Inflammatory macrophage treated with lipopolysaccharide for 1 hour (primary cell): ENCODE measurements around the gene MINDY2.
A peak's percentile ranks its signal among the peaks of the same experiment; 100 is the strongest.
"Not testable (repeated sequence)": the region's sequence is repeated elsewhere in the genome, so short reads cannot be mapped to it uniquely, and the experiment has no call there.

Experiments
- DNase-seq, 2 donors: peaks; one replicate each; pipeline ENCODE4 v3.0.0-alpha.2; 2020 to 2022

MINDY2 gene

DNA sequence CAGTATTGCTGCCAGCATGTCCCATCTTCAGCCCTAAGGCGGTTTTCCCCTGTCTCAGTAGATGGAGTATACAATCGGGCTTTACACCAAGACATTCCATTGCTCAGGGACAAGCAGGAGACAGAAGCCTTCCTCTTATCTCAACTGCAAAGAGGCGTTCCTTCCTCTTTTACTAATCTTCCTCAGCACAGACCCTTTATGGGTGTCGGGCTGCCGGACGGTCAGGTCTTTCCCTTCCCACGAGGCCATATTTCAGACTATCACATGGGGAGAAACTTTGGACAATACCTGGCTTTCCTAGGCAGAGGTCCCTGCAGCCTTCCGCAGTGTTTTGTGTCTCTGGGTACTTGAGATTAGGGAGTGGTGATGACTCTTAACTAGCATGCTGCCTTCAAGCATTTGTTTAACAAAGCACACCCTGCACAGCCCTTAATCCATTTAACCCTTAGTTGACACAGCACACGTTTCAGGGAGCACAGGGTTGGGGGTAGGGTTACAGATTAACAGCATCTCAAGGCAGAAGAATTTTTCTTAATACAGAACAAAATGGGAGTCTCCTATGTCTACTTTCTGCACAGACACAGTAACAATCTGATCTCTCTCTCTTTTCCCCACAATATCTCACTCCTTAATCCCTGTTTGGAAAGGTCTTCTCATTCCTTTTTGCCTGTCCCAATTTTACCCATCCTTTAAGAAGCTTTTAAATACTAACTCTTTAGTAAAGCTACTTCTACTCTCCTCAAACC is 62.8 kb downstream of the MINDY2 start:
- not testable (repeated sequence) for DNase-seq

DNA sequence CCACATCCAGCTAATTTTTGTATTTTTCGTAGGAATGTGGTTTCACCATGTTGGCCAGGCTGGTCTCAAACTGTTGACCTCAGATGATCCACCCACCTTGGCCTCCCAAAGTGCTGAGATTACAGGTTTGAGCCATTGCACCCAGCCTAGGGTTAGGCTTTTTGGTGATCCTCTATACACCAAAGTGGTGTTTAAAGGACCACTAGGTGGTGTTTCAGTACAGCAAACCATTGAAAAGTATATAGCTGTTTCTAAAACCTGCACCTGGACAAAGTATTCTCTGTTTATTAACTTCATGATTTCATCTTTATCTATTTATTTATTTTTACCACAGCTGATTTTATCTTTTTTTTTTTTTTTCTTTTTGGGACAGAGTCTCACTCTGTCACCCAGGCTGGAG is 68.4 kb downstream of the MINDY2 start:
- DNase-seq, result no peak

DNA sequence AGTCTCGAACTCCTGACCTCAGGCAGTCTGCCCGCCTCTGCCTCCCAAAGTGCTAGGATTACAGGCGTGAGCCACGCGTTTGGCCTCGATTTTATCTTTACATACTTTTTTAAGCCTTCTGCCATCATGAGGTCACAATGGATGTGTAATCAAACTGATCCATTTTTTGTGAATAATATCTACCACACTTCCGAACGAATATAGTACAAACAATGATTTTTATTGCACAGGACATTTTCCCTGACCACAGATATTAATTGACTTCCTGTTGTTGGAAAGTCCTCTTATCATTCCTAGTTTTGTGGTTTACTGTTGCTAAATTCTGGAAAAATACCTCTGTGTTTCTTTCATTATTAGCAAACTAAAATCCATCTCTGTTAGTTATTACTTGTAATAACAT is 68.9 kb downstream of the MINDY2 start:
- DNase-seq, result no peak

DNA sequence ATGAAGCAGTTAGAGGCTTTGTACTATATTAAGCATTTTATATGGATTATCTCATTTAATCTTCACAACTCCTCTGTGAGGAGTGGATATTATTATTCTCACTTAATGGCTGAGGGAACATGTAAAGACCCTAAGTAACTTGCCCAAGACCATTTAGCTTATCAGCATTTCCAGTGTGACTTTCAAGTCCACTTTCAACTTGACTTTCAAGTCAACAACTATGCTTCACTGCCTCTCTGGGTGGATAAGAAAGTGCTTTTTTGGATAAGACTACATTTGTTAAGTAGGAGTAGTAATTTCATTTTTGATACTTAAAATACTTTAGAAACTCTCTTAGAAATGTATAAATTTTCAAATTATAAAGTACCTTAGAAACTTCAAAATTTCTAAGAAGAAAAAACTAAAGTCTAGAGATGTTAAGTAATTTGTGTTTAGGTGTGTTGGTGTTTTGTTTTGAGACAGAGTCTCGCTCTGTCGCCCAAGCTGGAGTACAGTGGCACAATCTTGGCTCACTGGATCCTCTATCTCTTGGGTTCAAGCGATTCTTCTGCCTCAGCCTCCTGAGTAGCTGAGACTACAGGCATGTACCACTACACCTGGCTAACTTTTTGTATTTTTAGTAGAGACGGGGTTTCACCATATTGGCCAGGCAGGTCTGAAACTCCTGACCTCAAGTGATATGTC is 71.8 kb downstream of the MINDY2 start:
- DNase-seq, result no peak

GRCh38 chr15:58851205-58851604 is 80.1 kb downstream of the MINDY2 start:
- not testable (repeated sequence) for DNase-seq

DNA sequence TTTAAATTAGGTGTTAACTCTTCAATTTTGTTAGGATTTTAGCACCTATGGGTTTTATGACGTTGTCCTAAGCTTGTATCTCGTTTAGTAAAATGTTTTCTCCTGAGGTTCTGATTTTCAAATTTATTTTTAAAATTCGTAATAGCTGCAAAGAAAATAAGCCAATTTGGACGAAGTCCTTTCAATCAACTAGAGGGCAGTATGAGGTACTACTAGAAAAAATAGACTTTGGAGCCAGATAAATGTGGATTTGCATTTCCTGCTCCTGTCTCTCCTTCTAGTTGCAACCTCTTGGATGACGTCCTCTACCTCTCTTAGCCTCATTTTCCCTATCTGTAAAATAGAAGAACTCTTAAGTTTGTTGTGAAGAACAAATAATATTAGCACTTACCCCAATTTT is 81.2 kb downstream of the MINDY2 start:
- peak in 1 of 2 donors; percentile 11 for DNase-seq

DNA sequence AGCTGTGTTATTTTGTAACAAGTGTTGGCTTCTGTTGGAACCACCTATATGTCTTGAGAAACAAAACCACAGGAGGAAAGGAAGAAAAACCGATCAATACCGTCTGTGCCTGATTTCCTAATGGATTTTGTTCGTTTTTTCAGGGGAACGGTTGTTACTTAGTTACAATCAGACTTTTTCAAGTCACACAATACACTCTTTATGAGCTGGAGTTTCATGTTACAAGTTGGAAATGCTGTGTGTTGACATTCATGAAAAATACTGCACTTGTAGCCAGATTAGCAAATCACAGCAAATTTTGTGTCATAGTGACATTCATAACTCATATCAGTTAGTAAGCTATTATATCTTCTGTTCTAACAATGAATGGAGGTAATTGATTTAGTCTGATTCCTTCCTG is 83.5 kb downstream of the MINDY2 start:
- no peak for DNase-seq

GRCh38 chr15:58856086-58856485 is 85.0 kb downstream of the MINDY2 start:
- DNase-seq, result no peak

GRCh38 chr15:58856621-58857020 is 85.5 kb downstream of the MINDY2 start:
- not testable (repeated sequence) for DNase-seq

DNA sequence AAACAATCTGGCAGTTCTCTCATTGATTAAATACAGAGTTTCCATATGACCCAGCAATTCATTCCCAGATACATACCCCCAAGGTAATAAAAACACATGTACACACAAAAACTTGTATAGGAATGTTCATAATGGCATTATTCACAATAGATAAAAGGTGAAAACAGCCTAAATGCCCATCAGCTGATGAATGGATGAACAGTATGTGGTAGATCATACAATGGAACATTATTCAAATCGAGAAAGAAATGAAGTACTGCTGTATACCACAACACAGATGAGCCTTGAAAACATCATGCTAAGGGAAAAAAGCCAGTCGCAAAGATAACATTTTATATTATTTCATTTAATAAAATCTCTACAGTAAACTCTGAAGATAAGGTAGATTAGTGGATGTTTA is 91.2 kb downstream of the MINDY2 start:
- DNase-seq, result no peak

- no peak for DNase-seq
Observed at GRCh38 chr15:58864602-58865424, 93.7 kb downstream of the MINDY2 start.

DNA sequence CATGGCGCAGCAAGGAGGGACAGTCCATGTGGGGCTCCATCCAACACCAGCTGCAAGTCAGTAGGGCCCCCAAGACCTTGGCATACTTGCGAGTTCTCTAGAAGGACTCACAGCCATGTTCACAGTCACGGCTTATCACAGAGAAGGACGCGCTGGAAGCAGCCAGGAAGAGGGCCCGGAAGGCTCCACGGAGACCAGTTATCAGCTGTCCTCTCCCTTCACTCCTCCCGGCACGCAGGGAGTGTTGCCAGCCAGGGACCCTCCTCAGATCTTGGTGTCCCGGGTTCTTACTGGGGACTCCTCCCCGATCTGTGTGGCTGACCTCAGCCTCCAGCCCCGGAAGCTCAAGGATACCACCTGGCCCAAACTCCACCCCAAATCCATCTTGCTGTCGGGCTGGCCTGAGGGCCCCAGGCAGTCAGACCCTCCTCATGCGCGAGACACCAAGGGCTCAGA is 94.4 kb downstream of the MINDY2 start:
- DNase-seq, result no peak

- DNase-seq, result no peak
Observed at GRCh38 chr15:58867926-58868325, 96.8 kb downstream of the MINDY2 start.

DNA sequence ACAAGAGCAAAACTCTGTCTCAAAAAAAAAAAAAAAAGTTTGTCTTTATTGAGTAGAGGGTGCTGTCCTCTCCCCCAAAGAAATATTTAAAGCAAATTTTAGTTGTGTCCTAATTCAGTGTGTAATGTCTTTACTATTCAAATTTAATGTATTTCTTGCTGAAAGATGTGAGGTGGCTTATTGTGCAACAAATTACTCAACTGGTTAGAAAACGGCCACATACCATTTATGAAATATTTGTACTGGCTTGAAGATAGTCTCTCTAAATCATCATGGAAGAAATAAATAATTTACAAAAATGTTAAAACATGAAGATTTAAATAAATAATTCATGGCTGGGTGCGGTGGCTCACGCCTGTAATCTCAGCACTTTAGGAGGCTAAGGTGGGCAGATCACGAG is 99.3 kb downstream of the MINDY2 start:
- DNase-seq, result peak; percentile 51 to 53

- DNase-seq, result peak; percentile 59 to 62
Observed at GRCh38 chr15:58873267-58873666, 102.2 kb downstream of the MINDY2 start.

- no peak for DNase-seq
Observed at GRCh38 chr15:58875343-58875742, 104.2 kb downstream of the MINDY2 start.

- no peak for DNase-seq
Observed at GRCh38 chr15:58876306-58877106, 105.4 kb downstream of the MINDY2 start.

DNA sequence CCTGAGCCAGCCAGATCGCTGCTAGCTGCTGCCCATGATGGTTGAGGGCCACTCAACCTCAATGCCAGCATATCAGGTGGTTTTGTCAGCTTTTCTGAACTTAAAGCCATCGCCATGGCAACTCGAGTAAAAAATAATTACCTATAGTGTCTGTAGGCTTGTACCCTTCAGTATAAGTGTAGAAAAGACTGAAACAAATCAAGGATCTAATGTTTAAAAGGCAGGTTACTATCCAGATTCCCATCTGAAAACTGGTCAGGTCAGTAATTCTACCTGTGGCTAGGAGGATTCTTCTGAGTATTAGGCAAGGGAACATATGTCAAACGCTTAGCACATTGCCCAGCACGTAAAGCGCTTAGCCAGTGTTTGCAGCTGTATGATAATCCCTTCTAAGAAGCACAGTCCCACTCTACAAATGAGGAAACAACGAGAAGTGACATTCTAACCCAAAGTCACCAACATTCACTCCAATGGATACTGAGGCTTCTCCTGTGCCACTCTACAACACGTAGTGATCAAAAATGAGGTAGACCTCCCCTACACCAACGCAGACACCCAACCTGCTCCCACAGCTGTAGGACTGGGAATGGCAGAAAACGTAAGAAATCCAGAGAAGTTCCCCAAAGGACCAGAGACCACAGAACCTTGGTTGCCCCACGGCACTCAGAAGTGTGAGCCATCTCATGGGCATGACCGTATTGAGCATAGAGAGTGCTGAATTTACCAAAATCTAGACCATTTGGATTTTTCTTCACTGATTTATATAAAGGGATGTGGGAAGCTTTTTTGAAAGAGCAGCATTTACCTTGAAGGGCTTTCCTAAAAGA is 107.1 kb downstream of the MINDY2 start:
- DNase-seq, result no peak

GRCh38 chr15:58880320-58880719 is 109.2 kb downstream of the MINDY2 start:
- no peak for DNase-seq

- DNase-seq, result no peak
Observed at GRCh38 chr15:58882243-58882642, 111.1 kb downstream of the MINDY2 start.

GRCh38 chr15:58883926-58884325 is 112.8 kb downstream of the MINDY2 start:
- DNase-seq, result not testable (repeated sequence)

DNA sequence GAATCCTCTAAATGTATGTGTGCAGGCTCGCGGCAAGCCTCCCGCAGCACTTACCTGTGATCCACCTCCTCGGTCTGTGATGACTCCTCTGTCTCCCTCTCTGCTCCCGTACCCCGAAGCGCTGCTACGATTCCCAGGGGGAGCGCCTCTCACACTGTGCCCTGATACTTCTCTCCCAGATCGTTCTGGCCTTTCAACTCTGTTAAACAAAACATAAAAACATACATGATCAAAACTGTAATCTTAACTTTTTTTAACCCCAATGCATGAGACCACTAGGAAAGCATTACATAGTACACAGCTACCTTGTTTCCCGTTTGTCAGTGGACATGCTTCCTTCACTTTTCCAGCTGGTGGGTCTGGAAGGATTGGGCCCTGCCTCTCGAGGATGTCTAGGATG is 115.8 kb downstream of the MINDY2 start:
- DNase-seq, result no peak
